ENCODE measurements around the gene BRD3.

BRD3 gene

DNA sequence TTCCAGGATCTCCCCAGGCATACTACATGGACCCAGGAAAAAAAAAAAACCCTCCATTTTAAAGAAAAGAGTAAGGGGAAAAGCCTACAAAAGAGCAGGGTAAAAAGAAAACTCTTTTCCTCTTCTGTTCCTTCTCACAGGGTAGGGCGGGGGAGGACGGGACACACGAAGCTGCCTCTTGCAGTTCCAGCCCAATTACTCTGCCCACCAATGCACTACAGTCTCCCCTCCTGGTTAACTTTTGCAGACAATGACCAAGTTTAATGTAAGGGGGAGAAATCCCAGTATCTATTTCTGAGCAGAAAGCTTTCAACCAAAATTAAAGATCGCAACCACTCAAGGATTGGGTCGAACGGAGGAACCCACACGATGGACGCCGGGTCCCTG lies 1.3 kb downstream of the BRD3 start:
- DNase-seq = no peak

DNA sequence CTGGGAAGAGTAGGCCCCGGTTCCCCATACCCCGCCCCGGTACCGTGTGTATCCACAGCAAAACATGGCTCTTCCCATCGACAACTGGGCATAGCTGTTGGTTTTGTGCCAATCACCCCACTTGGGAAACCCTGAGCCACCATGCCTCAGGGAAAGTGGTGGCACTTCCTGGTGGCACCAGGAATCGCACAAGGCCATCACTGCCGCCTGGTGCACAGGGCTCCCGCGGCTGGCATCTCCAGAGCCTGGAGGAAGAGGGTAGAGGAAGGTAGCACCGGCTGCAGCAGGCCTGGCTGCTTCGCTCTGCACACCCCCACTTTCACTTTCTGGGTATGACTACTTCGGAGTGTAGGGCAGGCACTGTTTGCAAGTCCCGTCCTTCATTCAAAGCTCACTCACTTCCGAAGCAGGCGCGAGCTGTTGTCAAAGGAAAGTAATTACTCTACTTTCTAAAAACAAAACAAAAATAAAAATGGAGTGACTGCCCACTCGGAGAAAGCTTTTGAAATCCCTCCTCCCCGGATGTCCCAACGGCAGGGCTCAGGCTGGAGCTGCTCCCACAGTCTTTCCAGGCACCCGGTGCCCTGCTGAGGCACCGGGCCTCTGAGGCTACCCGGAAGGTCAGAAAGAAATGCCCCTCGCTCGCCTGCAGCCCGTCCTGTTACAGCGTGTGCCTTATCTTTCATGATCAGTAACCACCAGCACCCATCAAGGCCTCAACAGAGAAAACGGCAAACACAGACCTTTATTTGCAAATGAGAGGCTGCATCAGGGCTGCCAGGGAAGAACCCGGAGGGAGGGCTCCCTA lies 2.0 kb downstream of the BRD3 start:
- no peak for DNase-seq

DNA sequence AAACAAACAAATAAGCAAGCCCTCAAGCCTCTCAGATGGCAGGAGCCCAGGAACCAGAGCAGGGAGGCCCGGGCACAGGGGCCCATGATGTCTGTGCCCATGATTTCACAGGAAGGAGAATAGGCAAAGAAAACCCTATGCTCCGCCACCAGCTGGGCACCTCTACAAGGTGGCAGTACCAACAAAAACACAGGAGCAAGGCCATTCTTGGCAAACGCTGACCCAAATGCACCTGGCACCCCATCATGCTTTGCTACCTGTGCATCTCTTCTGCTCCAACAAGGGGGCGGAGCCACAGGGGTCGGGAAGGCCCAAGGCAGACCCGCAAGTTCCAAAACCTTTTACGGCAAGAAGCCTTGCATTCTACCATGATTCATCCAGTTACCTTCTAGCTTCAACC lies 3.1 kb downstream of the BRD3 start:
- no peak for DNase-seq

- no peak for DNase-seq
Observed at GRCh38 chr9:134063571-134064450, 4.0 kb downstream of the BRD3 start.

GRCh38 chr9:134063088-134063570 lies 4.7 kb downstream of the BRD3 start:
- no peak for DNase-seq

DNA sequence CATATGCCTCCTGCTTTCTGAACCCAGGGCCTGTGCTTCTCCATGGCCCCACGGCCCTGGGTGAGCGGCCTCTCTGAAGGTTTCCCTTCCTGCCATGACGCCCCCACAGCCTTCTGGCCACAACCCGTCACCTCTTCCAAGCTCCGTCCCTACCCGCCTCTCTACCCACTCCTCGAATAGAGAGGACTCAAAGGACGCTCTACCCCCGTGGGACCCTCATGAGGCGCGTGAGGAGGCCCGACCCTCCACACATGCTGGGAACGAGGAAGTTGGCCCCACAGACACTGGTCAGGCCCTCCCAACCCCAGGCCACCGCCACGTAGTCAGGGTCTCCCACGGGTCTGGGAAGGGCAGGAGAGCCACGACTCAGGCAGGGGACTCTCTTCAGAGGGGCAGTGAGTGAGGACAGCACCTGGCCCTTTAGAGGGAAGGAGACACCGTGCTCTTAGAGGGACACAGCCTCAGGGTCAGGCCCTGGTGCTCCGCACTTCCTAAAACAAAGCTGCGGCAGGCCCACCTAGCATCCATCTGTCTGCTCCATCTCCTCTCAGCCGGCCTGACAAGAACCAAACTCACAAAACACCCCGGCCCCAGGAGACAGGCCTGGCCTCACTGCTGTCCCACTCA lies 5.3 kb downstream of the BRD3 start:
- DNase-seq = no peak

DNA sequence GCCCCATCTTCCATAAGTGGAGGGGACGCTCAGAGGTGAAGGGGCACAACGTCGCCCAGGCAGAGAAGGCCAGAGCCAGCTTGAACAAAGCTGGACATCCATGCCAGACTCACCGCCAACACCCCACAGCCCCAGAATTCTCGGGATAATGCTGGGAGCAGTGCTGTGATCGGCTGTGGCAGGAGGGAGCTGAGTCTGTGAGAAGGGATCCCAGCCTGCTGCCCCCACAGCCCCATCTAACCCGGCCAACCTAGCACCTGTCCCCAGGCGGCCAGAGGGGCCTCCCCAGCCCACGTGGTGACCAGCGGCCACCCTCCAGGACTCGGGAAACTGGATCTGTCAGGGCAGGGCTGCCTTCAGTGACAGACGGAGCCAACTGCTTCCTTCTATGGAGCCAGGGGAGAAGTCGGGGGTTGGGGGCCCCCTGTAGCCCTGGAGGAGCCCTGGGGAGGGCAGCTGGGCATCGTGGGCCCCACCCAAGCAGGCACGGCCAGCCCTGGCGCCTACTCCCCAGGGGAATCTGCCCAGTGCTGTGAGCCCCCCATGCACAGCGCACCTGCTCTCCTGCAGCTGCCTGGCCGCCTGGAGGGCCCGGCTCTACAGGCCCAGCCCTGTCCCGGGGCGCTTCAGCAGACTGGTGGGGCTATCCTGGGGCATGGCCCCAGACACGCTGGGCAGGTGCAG lies 6.0 kb downstream of the BRD3 start:
- no peak for DNase-seq

DNA sequence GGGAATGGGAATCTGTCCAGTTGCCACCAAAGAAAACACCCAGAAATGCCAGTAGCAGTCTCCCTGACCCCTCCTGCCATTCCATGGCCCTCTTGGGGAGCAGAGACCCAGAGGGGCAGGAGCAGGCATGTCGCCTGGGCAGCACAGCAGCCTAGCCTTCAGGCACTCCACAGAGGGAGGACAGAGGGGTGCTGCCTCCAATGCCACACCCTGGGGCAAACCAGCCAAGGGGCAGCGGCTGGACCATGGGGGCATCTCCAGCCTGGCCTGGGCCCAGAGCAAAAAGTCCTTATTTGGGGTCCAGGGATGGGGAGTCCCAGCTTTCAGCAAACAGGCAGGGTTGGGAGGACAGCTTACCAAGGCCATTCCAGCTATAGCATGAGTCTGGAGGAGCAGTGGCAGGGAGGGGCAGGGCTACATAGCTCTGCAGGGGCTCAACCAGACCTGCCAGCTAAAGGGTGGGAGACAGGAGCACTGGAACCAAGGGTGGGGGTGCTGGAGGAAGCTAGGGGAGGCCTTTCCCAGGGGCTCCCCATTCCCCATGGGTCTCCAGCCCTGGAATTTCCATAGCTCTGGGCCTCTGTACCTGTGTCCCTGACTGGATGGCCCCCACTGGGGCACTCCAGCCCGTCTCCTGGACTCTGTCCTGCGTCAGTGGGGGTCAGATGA lies 6.7 kb downstream of the BRD3 start:
- DNase-seq = no peak

GRCh38 chr9:134060546-134060945 lies 7.3 kb downstream of the BRD3 start:
- no peak for DNase-seq

DNA sequence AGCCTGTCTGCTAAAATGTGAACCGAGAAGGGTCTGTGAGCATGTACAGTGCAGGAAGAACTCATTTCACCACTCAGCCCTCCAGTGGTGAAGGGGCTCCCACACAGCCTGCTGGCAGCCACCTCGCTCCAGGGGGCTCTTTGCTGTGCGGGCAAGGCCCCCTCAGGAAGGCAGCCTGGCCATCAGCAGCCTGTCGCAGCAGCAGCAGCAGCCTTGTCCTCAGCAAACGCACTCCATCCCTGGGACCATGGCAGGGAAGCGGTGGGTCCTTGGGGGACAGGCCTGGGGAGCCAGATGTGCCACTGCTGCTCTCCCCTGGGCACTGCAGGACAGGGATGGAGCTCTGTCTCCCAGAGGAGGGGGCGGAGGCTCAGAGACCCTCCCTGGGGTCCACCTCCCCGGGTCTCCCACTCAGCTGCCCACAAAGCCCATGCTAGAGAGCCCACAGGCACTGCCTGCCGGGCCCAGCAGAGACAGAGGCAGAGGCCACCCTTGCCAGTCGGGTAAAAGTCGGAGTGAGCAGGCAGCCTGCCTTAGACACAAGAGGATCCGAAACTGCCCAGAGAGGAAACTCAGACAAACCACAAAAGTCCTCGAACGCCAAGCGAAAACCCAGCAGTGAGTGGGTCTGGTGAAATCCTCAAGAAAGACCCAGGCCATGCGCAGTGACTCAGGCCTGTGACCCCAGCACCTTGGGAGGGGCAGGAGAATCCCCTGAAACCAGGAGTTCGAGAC lies 8.0 kb downstream of the BRD3 start:
- no peak for DNase-seq

DNA sequence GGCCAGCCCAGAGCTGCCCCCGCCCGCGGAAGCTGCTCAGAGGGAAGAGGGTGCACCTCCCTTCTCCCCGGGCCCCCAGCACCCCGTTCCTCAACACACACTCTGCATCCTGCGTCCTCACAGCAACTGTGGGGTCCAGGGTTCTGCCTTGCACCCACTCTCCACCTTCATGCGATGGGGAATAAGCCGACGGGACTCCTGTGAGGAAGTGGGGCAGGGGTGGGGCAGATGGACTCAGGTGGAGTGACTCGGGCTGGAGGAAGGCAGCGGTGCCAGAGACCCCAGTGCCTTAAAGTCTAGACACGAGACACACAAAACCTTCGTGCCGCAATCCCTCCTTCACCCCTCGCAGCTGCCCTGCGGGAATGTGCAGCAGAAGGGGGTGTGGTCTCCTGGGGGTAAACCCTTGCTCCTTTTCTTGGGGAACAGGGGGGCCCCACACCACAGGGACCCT lies 8.6 kb downstream of the BRD3 start:
- DNase-seq = no peak

GRCh38 chr9:134058716-134059115 lies 9.1 kb downstream of the BRD3 start:
- DNase-seq = no peak

DNA sequence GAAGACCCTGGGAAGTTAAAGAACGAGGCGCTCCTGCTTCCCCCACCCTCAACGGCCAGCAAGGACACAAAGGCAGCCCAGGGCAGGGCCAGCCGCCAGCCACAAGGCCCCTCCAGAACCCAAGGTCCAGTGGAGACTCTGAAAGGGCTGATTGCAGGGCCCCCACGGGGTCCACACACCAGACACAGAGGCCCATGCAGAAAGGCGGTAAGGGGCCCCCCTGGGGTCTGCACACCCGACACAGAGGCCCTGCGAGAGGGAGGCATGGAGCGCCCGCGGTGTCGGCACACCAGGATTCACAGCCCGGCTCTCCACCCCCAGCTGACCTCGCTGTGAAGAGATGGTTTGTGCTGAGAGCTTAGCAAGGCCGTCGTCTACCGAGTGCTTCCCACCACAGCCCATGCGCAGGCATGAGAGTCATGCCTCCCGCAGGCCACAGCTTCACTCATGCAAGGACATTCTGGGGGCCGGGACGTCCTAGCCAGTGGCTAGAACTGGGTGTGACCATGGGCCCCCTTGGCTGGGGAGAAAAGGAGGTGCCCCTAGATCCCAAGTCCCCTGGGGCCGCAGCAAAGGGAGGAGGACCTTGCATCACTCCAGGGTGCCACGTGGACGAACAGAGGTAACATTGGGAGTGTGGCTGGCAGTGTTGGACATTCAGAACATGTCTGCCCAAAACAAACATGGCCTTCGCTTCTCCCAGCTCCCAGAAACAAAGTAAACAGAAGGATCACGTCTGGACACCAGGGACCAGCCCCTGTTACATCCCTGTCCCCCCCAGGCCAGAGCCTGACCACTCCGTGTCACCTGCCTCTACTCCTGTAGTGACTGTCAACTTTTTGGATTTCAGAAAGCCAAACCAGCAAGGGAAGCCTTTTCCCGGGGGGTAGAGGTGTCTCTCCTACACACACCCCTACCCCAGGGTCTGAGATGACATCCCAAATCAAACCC lies 9.8 kb downstream of the BRD3 start:
- DNase-seq = no peak

DNA sequence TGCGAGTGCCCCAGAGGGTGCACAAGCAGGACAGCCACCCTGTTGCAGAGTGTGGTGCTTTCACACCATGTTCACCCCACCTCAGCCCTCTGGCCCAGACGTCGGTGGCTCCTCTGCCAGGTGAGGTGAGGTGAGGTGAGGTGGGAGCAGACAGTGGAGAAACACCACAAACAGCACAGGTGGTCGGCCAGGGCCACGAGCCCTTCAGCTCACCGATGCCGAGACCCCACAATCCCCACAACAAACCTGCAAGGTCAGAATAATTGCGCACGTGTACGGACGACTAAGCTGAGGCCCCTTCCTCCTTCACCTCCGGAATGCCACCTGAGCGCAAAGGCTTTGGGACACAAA lies 10.5 kb downstream of the BRD3 start:
- no peak for DNase-seq

DNA sequence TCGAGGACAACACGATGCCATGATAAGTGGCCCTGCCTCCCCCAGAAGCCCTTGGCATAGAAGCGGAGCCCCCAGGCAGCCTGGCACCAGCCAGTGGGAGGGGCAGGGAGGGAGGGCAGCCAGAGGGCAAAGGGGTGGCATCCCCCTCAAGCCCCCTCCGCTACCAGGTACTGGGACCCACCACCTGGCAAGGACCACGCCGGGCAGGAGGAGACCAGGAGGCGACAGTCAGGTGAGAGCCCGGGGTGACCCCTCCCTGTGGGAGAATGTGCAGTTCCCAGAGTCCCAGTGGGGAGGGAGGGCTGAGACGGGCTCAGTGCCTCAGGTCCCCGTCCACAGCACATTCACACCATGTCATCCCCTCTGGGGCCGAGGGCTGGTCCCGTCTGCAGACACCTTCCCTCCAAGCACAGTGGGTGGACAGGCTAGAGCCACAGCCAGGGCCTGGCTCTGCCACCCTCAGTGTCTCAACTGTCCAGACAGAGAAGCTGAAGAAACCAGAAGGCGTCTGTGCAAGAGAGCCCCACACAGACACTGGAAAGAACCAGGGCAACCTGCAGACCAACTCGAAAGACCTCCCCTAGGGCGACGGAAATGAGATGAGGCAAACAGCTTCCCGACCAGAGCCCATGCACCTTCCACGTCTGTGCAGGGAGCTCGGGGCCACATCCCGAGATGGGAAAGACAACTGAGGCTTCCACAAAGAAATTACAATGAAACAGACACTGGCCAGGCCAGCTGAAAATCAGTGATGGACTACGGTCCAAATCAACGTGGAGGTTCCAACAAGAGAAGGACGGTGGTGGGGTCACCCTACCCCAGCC lies 11.1 kb downstream of the BRD3 start:
- no peak for DNase-seq

- no peak for DNase-seq
Observed at GRCh38 chr9:134055981-134056461, 11.8 kb downstream of the BRD3 start.

GRCh38 chr9:134054891-134055811 lies 12.7 kb downstream of the BRD3 start:
- no peak for DNase-seq

All from NCI-H2171 (cell line).